HEK293T (cell line): ENCODE data around the gene EXOC3L1.

ENCODE experiments used
- ARNT ChIP-seq: fragments of 450-650 bp; IDR thresholded peaks from 2 replicates; pipeline ENCODE4 v1.6.1; 2017; ENCODE audit warnings: mild to moderate bottlenecking
- BHLHE40 ChIP-seq: fragments of 450-650 bp; IDR thresholded peaks from 2 replicates; pipeline ENCODE4 v1.6.1; 2016; ENCODE audit warnings: mild to moderate bottlenecking, moderate library complexity, borderline replicate concordance
- CTBP1 ChIP-seq: fragments of 450-650 bp; IDR thresholded peaks from 2 replicates; pipeline ENCODE4 v1.6.1; 2016; ENCODE audit warnings: borderline replicate concordance
- FOXA1 ChIP-seq: fragments of 450-650 bp; IDR thresholded peaks from 2 replicates; pipeline ENCODE4 v1.6.1; 2016; ENCODE audit warnings: mild to moderate bottlenecking
- FOXK2 ChIP-seq: fragments of 450-650 bp; IDR thresholded peaks from 2 replicates; pipeline ENCODE4 v1.6.1; 2016; ENCODE audit warnings: mild to moderate bottlenecking
- FOXM1 ChIP-seq: fragments of 450-650 bp; IDR thresholded peaks from 2 replicates; pipeline ENCODE4 v1.6.1; 2017; ENCODE audit warnings: mild to moderate bottlenecking, borderline replicate concordance
- HDGF ChIP-seq: fragments of 450-650 bp; IDR thresholded peaks from 2 replicates; pipeline ENCODE4 v1.6.1; 2017; ENCODE audit warnings: antibody characterized with exemption, borderline replicate concordance
- LEF1 ChIP-seq: fragments of 450-650 bp; IDR thresholded peaks from 2 replicates; pipeline ENCODE4 v1.6.1; 2017; ENCODE audit warnings: mild to moderate bottlenecking, borderline replicate concordance
- SP1 ChIP-seq: fragments of 450-650 bp; IDR thresholded peaks from 2 replicates; pipeline ENCODE4 v1.6.1; 2017
- SUZ12 ChIP-seq: fragments of 450-650 bp; IDR thresholded peaks from 2 replicates; pipeline ENCODE4 v1.6.1; 2016; ENCODE audit warnings: mild to moderate bottlenecking
- ZNF384 ChIP-seq: fragments of 450-650 bp; IDR thresholded peaks from 2 replicates; pipeline ENCODE4 v1.6.1; 2016
- TF ChIP-seq, protein P1 (sequence below): fragments of 450-650 bp; IDR thresholded peaks from 2 replicates; pipeline ENCODE4 v1.6.1; 2016

DNA sequence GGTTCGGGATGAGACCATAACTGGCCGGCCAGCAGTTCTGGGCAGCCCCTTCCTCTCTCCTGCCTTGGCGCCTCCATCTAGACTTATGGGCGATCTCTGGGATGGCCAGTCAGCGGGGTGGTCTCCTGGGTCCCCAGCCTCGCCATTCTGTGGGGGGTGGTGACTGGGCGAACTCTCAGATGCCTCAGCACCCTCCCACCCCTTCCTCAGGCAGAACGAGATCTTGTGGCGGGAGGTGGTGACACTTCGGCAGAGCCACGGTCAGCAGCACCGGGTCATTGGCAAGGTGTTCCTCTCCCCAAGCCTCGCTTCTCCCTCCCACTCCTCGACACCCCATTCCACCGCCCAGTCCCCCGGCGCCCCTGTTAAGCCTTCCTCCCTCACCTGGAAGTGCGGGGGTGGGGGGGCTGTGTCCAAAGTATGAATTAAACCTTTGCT lies 23.8 kb downstream of the EXOC3L1 start:
- TF ChIP-seq ZNF384 (no peak), BHLHE40 (no peak), SUZ12 (no peak), FOXM1 (no peak), FOXK2 (no peak), CTBP1 (no peak), LEF1 (no peak), FOXA1 (no peak), ARNT (no peak), SP1 (no peak), HDGF (no peak)
- TF ChIP-seq, protein P1, sequence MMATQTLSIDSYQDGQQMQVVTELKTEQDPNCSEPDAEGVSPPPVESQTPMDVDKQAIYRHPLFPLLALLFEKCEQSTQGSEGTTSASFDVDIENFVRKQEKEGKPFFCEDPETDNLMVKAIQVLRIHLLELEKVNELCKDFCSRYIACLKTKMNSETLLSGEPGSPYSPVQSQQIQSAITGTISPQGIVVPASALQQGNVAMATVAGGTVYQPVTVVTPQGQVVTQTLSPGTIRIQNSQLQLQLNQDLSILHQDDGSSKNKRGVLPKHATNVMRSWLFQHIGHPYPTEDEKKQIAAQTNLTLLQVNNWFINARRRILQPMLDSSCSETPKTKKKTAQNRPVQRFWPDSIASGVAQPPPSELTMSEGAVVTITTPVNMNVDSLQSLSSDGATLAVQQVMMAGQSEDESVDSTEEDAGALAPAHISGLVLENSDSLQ, result no peak
